Breast epithelium (tissue), 3 donors: ENCODE measurements around the gene NUCB1.

Experiments used
- POLR2AphosphoS5 ChIP-seq, 3 donors: sonication (generic); formaldehyde crosslinking; IDR thresholded peaks; one replicate each; pipeline ENCODE4 v1.6.1; 2017; ENCODE audit warnings: antibody characterized with exemption in 3 of 3
- TF ChIP-seq, protein P1 (sequence below), 3 donors: fragments of 450-650 bp; IDR thresholded peaks; one replicate each; pipeline ENCODE4 v1.5.1; 2016 to 2017; ENCODE audit warnings: antibody characterized with exemption in 3 of 3, mild to moderate bottlenecking in 3 of 3, moderate library complexity in 3 of 3

DNA sequence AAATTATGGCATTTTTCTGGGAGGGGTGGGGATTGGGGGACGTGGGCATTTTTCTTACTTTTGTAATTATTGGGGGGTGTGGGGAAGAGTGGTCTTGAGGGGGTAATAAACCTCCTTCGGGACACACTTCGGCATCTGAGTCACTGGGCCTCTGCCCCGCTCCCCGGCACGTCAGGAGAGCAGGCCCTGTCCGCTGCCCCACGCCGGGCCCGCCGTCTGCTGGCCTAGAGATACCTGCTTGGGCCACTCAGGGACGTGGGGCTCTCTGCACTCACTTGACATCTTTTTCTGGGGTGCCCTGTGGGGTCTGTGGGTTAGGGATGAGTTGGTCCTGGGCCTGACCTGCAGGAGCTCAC lies 61.5 kb downstream of the NUCB1 start:
- TF ChIP-seq, protein P1, sequence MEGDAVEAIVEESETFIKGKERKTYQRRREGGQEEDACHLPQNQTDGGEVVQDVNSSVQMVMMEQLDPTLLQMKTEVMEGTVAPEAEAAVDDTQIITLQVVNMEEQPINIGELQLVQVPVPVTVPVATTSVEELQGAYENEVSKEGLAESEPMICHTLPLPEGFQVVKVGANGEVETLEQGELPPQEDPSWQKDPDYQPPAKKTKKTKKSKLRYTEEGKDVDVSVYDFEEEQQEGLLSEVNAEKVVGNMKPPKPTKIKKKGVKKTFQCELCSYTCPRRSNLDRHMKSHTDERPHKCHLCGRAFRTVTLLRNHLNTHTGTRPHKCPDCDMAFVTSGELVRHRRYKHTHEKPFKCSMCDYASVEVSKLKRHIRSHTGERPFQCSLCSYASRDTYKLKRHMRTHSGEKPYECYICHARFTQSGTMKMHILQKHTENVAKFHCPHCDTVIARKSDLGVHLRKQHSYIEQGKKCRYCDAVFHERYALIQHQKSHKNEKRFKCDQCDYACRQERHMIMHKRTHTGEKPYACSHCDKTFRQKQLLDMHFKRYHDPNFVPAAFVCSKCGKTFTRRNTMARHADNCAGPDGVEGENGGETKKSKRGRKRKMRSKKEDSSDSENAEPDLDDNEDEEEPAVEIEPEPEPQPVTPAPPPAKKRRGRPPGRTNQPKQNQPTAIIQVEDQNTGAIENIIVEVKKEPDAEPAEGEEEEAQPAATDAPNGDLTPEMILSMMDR (IDR thresholded peaks at IDR 0.05), result no peak
- no peak for TF ChIP-seq POLR2AphosphoS5 (IDR thresholded peaks at IDR 0.05)
